ENCODE results near the gene CHST9. TPM values are rescaled to one million over a fixed set of nuclear protein-coding genes. Genes with fewer than 3 reads are reported as not detected.

CHST9 gene
- total and polyA plus RNA-seq, 7 experiments from 2014 or later = not detected

GRCh38 chr18:26956863-26957262 is 228.2 kb downstream of the CHST9 start:
- Mint-ChIP-seq H3K4me3 (no peak overlapping the region), H3K4me1 (no peaks in the 10 kb centered on the region), H3K9me3 (peaks cover 0 to 16% (median 2%) of the 10 kb centered on the region in 11 donors), H3K27ac (no peak overlapping the region), H3K27me3 (no peaks in the 10 kb centered on the region), H3K36me3 (no peaks in the 10 kb centered on the region)
- no peak overlapping the region for H3K27ac ChIP-seq (ENCODE audit: low read depth, low read length)
- no peaks in the 10 kb centered on the region for H3K9me3 ChIP-seq (ENCODE audit: control insufficient read depth in 2 of 3, low read length in 3 of 3)
- ChIA-PET POLR2A (no interaction called here), CTCF (no interaction called here)
- H3K36me3 ChIP-seq (ENCODE audit: control insufficient read depth in 2 of 3, insufficient read depth in 3 of 3, low read length in 3 of 3) = no peaks in the 10 kb centered on the region
- H3K4me1 ChIP-seq (ENCODE audit: control insufficient read depth in 2 of 2, insufficient read depth in 2 of 2, low read length in 2 of 2) = no peaks in the 10 kb centered on the region
- intact Hi-C loops (cut with micrococcal nuclease) = no loop called here
- DNase-seq (no peak), ATAC-seq (no peak)
- H3K27me3 ChIP-seq (ENCODE audit: control insufficient read depth in 2 of 2, insufficient read depth in 2 of 2, low read length in 2 of 2) = no peaks in the 10 kb centered on the region
- H3K4me3 ChIP-seq (ENCODE audit: low read length) = no peak overlapping the region

- H3K27me3 ChIP-seq (ENCODE audit: control insufficient read depth in 2 of 2, insufficient read depth in 2 of 2, low read length in 2 of 2) = no peaks in the 10 kb centered on the region
- no peak overlapping the region for H3K4me3 ChIP-seq (ENCODE audit: low read length)
- H3K27ac ChIP-seq (ENCODE audit: low read depth, low read length) = no peak overlapping the region
- ATAC-seq = no peak
- H3K36me3 Mint-ChIP-seq = peaks cover 0 to 4% (median 0%) of the 10 kb centered on the region in 5 donors
- intact Hi-C loops (cut with micrococcal nuclease) = no loop called here
- POLR2A ChIA-PET = no interaction called here
- H3K4me1 ChIP-seq (ENCODE audit: control insufficient read depth in 2 of 2, insufficient read depth in 2 of 2, low read length in 2 of 2) = no peaks in the 10 kb centered on the region
- H3K4me3 Mint-ChIP-seq = no peak overlapping the region
- DNase-seq = no peak
- no peaks in the 10 kb centered on the region for H3K36me3 ChIP-seq (ENCODE audit: control insufficient read depth in 2 of 3, insufficient read depth in 3 of 3, low read length in 3 of 3)
- H3K27ac Mint-ChIP-seq = no peak overlapping the region
- peaks cover 0 to 14% (median 7%) of the 10 kb centered on the region in 11 donors for H3K9me3 Mint-ChIP-seq
- no peaks in the 10 kb centered on the region for H3K9me3 ChIP-seq (ENCODE audit: control insufficient read depth in 2 of 3, low read length in 3 of 3)
- CTCF ChIA-PET = no interaction called here
- no peaks in the 10 kb centered on the region for H3K4me1 Mint-ChIP-seq
- H3K27me3 Mint-ChIP-seq = no peaks in the 10 kb centered on the region
Observed at GRCh38 chr18:26948703-26949102, 236.4 kb downstream of the CHST9 start.

- CTCF ChIA-PET = no interaction called here
Observed at GRCh38 chr18:26943906-26944305, 241.2 kb downstream of the CHST9 start.

GRCh38 chr18:26941584-26941983 is 243.5 kb downstream of the CHST9 start:
- no peaks in the 10 kb centered on the region for H3K9me3 ChIP-seq (ENCODE audit: control insufficient read depth in 2 of 3, low read length in 3 of 3)
- no peak overlapping the region for H3K27ac ChIP-seq (ENCODE audit: low read depth, low read length)
- no peak for ATAC-seq
- Mint-ChIP-seq H3K4me1 (no peaks in the 10 kb centered on the region), H3K27ac (no peak overlapping the region), H3K36me3 (peaks cover 0 to 4% (median 0%) of the 10 kb centered on the region in 5 donors), H3K27me3 (no peaks in the 10 kb centered on the region), H3K9me3 (peaks cover 0 to 11% (median 5%) of the 10 kb centered on the region in 11 donors), H3K4me3 (no peak overlapping the region)
- intact Hi-C loops (cut with micrococcal nuclease) = no loop called here
- CTCF ChIA-PET = no interaction called here
- H3K36me3 ChIP-seq (ENCODE audit: control insufficient read depth in 2 of 3, insufficient read depth in 3 of 3, low read length in 3 of 3) = no peaks in the 10 kb centered on the region
- POLR2A ChIA-PET = no interaction called here
- no peak overlapping the region for H3K4me3 ChIP-seq (ENCODE audit: low read length)
- H3K27me3 ChIP-seq (ENCODE audit: control insufficient read depth in 2 of 2, insufficient read depth in 2 of 2, low read length in 2 of 2) = no peaks in the 10 kb centered on the region
- no peak for DNase-seq
- no peaks in the 10 kb centered on the region for H3K4me1 ChIP-seq (ENCODE audit: control insufficient read depth in 2 of 2, insufficient read depth in 2 of 2, low read length in 2 of 2)

More at GRCh38 chr18:26943906-26944305, 241.2 kb downstream of the CHST9 start:
- H3K36me3 Mint-ChIP-seq = peaks cover 0 to 4% (median 0%) of the 10 kb centered on the region in 5 donors
- H3K27me3 Mint-ChIP-seq = no peaks in the 10 kb centered on the region
- ATAC-seq (no peak), DNase-seq (no peak)
- no peak overlapping the region for H3K4me3 Mint-ChIP-seq
- H3K4me1 Mint-ChIP-seq = no peaks in the 10 kb centered on the region
- Histone ChIP-seq H3K27ac (ENCODE audit: low read depth, low read length) (no peak overlapping the region), H3K4me1 (ENCODE audit: control insufficient read depth in 2 of 2, insufficient read depth in 2 of 2, low read length in 2 of 2) (no peaks in the 10 kb centered on the region), H3K36me3 (ENCODE audit: control insufficient read depth in 2 of 3, insufficient read depth in 3 of 3, low read length in 3 of 3) (no peaks in the 10 kb centered on the region), H3K9me3 (ENCODE audit: control insufficient read depth in 2 of 3, low read length in 3 of 3) (no peaks in the 10 kb centered on the region), H3K4me3 (ENCODE audit: low read length) (no peak overlapping the region), H3K27me3 (ENCODE audit: control insufficient read depth in 2 of 2, insufficient read depth in 2 of 2, low read length in 2 of 2) (no peaks in the 10 kb centered on the region)
- POLR2A ChIA-PET = no interaction called here
- intact Hi-C loops (cut with micrococcal nuclease) = no loop called here
- no peak overlapping the region for H3K27ac Mint-ChIP-seq
- peaks cover 0 to 12% (median 6%) of the 10 kb centered on the region in 11 donors for H3K9me3 Mint-ChIP-seq

- Mint-ChIP-seq H3K36me3 (no peaks in the 10 kb centered on the region), H3K4me1 (no peaks in the 10 kb centered on the region), H3K9me3 (peaks cover 0 to 7% (median 0%) of the 10 kb centered on the region in 11 donors), H3K27me3 (no peaks in the 10 kb centered on the region), H3K4me3 (no peak overlapping the region), H3K27ac (no peak overlapping the region)
- ChIA-PET CTCF (no interaction called here), POLR2A (no interaction called here)
- Histone ChIP-seq H3K36me3 (ENCODE audit: control insufficient read depth in 2 of 3, insufficient read depth in 3 of 3, low read length in 3 of 3) (no peaks in the 10 kb centered on the region), H3K9me3 (ENCODE audit: control insufficient read depth in 2 of 3, low read length in 3 of 3) (no peaks in the 10 kb centered on the region), H3K27me3 (ENCODE audit: control insufficient read depth in 2 of 2, insufficient read depth in 2 of 2, low read length in 2 of 2) (no peaks in the 10 kb centered on the region), H3K27ac (ENCODE audit: low read depth, low read length) (no peak overlapping the region), H3K4me3 (ENCODE audit: low read length) (no peak overlapping the region), H3K4me1 (ENCODE audit: control insufficient read depth in 2 of 2, insufficient read depth in 2 of 2, low read length in 2 of 2) (no peaks in the 10 kb centered on the region)
- no peak for ATAC-seq
- no peak for DNase-seq
- intact Hi-C loops (cut with micrococcal nuclease) = no loop called here
Observed at GRCh38 chr18:26940744-26941398, 244.2 kb downstream of the CHST9 start.

- intact Hi-C loops (cut with micrococcal nuclease) = no loop called here
- Histone ChIP-seq H3K27ac (ENCODE audit: low read depth, low read length) (no peak overlapping the region), H3K36me3 (ENCODE audit: control insufficient read depth in 2 of 3, insufficient read depth in 3 of 3, low read length in 3 of 3) (no peaks in the 10 kb centered on the region), H3K27me3 (ENCODE audit: control insufficient read depth in 2 of 2, insufficient read depth in 2 of 2, low read length in 2 of 2) (no peaks in the 10 kb centered on the region), H3K4me1 (ENCODE audit: control insufficient read depth in 2 of 2, insufficient read depth in 2 of 2, low read length in 2 of 2) (no peaks in the 10 kb centered on the region), H3K4me3 (ENCODE audit: low read length) (no peak overlapping the region), H3K9me3 (ENCODE audit: control insufficient read depth in 2 of 3, low read length in 3 of 3) (no peaks in the 10 kb centered on the region)
- ATAC-seq (no peak), DNase-seq (no peak)
- ChIA-PET CTCF (interaction anchor here (0.6 kb wide), 1 partner anchor 574 kb away, joined by 3 read pairs; no protein-coding TSS in a partner anchor), POLR2A (no interaction called here)
- peaks cover 0 to 30% (median 3%) of the 10 kb centered on the region in 11 donors for H3K9me3 Mint-ChIP-seq
- H3K27me3 Mint-ChIP-seq = no peaks in the 10 kb centered on the region
- no peaks in the 10 kb centered on the region for H3K36me3 Mint-ChIP-seq
- no peak overlapping the region for H3K27ac Mint-ChIP-seq
- peaks cover 0 to 1% (median 0%) of the 10 kb centered on the region in 7 donors for H3K4me1 Mint-ChIP-seq
- no peak overlapping the region for H3K4me3 Mint-ChIP-seq
Observed at GRCh38 chr18:26931659-26932058, 253.4 kb downstream of the CHST9 start.

GRCh38 chr18:26930630-26931029 is 254.5 kb downstream of the CHST9 start:
- Mint-ChIP-seq H3K36me3 (no peaks in the 10 kb centered on the region), H3K27ac (no peak overlapping the region), H3K27me3 (peaks cover 0 to 3% (median 0%) of the 10 kb centered on the region in 5 donors), H3K4me3 (no peak overlapping the region), H3K9me3 (peaks cover 0 to 30% (median 3%) of the 10 kb centered on the region in 11 donors), H3K4me1 (peaks cover 0 to 1% (median 0%) of the 10 kb centered on the region in 7 donors)
- Histone ChIP-seq H3K4me1 (ENCODE audit: control insufficient read depth in 2 of 2, insufficient read depth in 2 of 2, low read length in 2 of 2) (no peaks in the 10 kb centered on the region), H3K9me3 (ENCODE audit: control insufficient read depth in 2 of 3, low read length in 3 of 3) (no peaks in the 10 kb centered on the region), H3K27me3 (ENCODE audit: control insufficient read depth in 2 of 2, insufficient read depth in 2 of 2, low read length in 2 of 2) (no peaks in the 10 kb centered on the region), H3K4me3 (ENCODE audit: low read length) (no peak overlapping the region), H3K27ac (ENCODE audit: low read depth, low read length) (no peak overlapping the region), H3K36me3 (ENCODE audit: control insufficient read depth in 2 of 3, insufficient read depth in 3 of 3, low read length in 3 of 3) (no peaks in the 10 kb centered on the region)
- DNase-seq (no peak), ATAC-seq (no peak)
- ChIA-PET CTCF (no interaction called here), POLR2A (no interaction called here)
- intact Hi-C loops (cut with micrococcal nuclease) = no loop called here

All from naive thymus-derived CD4-positive, alpha-beta T cell (primary cell).